EL (cell line): ENCODE results near the gene TPI1.
A peak's percentile ranks its signal among the peaks of the same experiment; 100 is the strongest.

Experiments
- DNase-seq: peaks from one replicate; pipeline ENCODE4 v3.0.0-alpha.2; 2016

TPI1 gene

DNA sequence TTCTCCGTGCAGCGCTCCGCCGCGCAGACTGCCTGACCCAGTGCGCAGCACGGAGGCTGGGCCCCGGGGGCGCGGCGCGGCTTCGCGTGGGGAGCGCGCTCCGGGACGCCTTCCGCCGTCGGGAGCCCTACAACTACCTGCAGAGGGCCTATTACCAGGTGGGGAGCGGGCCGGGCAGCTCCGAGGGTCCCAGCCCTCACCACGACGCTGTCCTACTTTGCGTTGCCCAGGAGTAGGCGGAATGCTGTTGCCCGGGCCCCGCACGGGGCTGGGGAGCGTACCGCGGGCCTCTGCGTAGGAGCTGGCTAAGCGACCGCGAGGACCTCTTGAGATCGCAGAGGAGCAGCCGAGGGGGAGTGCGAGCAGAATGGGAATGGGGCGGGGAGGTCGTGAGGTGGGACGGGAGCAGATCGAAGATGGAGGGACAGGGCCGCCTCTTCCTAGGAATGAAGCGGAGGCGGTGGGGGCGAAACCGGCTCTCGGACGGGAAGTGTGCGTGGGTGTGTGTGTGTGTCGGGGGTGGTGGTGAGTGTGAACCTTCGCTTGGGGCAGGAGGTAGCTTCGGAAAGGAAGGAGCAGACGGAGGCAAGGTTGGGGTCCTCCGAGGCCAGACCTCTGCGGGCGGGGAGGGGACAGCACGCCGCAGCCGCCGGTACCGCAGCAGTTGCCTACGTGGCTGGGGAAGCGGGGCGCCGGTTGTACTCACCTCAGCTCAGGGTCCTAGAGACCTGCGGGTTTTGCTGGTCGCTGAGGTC, 38.4 kb upstream of the TPI1 start:
- peak; percentile 32 for DNase-seq

DNA sequence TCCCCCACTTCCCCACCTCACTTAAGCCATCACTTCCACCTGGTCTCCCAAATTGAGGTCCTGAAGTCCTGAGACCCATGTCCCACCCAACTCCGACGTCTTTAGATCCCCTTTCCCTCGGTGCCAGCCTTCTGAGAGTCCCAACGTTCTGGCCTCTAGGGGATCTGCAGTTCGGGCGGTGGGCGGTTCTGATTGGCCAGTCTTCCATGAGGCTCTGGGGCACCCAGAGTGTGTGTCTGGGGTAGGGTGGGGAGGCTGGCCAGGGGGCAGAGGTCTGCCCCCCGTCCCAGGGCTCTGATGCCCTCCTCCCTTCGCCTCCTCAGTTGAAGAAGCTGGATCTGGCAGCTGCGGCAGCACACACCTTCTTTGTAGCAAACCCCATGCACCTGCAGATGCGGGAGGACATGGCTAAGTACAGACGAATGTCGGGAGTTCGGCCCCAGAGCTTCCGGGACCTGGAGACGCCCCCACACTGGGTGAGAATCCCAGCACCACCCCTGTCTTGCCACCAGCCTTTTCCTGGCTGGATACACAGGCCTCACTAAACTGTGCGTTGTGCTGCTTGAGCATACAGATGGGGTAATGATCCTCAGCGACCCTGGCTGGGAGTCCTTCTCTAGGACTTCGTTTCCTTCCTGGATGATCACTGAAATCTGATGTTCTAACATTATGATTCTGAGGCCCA, 37.7 kb upstream of the TPI1 start:
- peak; percentile 62 for DNase-seq

DNA sequence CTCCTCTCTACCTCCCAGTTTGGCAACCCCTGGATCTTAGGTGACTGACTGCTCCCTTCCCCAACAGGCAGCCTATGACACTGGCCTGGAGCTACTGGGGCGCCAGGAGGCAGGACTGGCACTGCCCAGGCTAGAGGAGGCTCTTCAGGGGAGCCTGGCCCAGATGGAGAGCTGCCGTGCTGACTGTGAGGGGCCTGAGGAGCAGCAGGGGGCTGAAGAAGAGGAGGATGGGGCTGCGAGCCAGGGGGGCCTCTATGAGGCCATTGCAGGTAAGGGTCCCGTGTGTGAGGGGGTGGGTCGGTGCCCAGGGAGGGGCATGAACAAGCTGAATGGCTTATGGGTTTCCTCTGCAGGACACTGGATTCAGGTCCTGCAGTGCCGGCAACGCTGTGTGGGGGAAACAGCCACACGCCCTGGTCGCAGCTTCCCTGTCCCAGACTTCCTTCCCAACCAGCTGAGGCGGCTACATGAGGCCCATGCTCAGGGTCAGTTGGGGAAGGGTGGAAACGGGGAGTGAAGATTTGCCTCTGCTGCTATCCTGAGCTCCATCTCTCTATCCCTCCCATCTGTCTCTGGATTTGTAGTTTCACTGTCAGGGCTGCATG, 36.9 kb upstream of the TPI1 start:
- no peak for DNase-seq

DNA sequence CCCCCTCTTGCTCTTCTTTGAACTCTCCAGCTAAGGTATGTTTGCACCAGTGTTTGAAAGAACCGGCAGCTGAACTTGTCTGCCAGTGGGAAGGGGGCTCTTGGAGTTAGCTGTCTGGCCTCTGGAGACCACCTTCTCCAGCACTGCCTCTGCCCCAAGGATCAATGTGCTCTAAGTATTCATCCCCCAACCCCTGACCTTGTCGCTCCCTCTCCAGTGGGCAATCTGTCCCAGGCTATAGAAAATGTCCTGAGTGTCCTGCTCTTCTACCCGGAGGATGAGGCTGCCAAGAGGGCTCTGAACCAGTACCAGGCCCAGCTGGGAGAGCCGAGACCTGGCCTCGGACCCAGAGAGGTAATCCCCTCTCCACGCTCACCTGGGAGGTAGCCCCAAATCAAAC, 36.3 kb upstream of the TPI1 start:
- DNase-seq, result no peak

GRCh38 chr12:6831450-6831995, 35.8 kb upstream of the TPI1 start:
- DNase-seq, result no peak

- no peak for DNase-seq
Observed at GRCh38 chr12:6832125-6832524, 35.2 kb upstream of the TPI1 start.

GRCh38 chr12:6833189-6833890, 34.0 kb upstream of the TPI1 start:
- no peak for DNase-seq

DNA sequence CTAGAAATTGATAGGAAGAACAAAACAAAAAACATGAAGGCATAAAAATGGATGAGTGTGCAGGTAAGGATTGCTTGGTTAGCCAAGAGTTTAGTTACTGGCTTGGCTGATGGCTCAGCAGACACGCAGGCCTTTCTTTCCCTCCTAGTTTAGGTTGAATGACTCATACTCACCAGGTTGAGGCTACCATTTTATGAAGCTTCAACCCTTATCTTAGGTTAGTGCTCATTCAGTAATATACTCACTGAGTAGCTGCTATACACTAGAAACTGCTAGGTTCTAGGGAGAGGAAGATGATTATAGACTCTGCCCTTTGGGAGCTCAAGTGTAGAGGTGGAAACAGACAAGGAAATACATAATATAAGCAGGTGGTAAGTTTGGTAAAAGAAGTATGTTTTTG, 33.1 kb upstream of the TPI1 start:
- DNase-seq, result no peak

- DNase-seq, result no peak
Observed at GRCh38 chr12:6834873-6835272, 32.5 kb upstream of the TPI1 start.

GRCh38 chr12:6836851-6837250, 30.5 kb upstream of the TPI1 start:
- DNase-seq, result no peak

DNA sequence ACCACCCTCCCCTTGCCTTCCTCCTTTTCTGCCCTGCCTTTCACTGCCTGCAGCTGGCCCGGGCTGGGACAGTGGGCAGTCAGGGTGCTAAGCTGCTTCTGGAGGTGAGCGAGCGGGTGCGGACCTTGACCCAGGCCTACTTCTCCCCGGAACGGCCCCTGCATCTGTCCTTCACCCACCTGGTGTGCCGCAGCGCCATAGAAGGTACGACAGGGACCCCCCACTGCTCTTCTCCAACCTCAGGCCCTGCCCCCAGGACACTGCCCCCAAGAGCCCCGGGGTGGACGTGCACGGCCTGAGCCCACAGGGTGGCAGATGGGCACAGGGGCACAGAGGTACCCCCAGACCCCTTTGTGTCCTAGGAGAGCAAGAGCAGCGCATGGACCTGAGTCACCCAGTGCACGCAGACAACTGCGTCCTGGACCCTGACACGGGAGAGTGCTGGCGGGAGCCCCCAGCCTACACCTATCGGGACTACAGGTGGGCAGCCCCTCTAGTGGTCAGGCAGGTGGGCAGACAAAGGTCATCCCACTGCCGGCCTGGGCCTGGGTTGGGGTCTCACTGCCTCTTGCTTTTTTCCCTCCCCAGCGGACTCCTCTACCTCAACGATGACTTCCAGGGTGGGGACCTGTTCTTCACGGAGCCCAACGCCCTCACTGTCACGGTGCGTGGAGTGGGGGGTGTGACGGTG, 29.8 kb upstream of the TPI1 start:
- DNase-seq, result no peak

- DNase-seq, result no peak
Observed at GRCh38 chr12:6838854-6839253, 28.5 kb upstream of the TPI1 start.

DNA sequence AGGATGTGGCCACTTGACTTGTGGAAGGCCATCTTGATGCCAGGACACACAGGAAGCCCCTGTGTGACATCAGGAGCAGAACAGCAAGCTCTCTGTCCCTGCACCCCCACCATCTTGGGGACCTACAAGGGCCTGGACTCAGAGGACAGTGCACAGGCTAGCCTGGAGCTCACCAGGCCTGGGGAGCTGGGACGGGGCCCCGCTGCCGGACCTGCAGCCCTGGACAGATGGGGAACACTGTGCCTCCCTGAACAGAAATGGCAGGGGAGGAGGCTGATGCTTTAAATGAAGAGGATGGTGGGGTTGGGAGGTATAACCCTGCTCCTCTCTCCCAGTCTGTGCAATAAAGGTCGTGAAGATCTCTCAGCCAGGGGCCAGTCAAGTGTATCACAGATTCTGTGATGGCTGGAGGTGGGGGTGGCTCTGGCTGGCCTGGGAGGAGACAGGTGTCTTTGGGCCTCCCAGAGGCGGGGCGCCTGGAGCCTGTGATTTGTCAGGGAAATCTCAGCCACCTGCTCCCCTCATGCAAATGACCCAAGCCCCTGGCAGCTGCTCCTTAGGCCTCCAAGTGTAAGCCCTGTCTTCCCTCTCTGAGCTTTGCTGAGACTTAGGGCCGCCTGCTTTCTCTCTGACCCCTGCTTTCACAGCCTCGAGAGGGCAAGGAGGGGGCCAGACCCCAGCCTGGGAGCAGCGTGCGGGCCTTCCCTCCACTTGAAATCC, 27.7 kb upstream of the TPI1 start:
- DNase-seq, result no peak

DNA sequence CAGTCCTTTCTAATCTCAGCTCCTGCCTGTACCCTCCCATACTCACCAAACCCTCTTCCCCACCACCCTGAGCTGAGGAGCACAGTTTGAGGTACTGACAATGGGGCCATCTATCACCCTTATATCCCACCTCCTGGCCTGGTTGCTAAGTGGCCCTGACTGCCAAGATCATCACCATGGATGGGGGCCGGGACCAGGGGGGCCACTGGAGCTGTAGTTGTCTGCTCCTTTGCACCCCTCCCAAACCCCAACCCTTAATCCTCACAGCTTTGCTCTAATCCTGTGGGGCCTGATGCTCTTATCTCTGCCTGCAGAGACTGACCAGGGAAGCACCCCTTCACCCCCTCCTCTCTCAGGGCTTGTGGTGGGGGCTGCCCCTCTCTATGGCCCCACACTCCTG, 27.0 kb upstream of the TPI1 start:
- no peak for DNase-seq

DNA sequence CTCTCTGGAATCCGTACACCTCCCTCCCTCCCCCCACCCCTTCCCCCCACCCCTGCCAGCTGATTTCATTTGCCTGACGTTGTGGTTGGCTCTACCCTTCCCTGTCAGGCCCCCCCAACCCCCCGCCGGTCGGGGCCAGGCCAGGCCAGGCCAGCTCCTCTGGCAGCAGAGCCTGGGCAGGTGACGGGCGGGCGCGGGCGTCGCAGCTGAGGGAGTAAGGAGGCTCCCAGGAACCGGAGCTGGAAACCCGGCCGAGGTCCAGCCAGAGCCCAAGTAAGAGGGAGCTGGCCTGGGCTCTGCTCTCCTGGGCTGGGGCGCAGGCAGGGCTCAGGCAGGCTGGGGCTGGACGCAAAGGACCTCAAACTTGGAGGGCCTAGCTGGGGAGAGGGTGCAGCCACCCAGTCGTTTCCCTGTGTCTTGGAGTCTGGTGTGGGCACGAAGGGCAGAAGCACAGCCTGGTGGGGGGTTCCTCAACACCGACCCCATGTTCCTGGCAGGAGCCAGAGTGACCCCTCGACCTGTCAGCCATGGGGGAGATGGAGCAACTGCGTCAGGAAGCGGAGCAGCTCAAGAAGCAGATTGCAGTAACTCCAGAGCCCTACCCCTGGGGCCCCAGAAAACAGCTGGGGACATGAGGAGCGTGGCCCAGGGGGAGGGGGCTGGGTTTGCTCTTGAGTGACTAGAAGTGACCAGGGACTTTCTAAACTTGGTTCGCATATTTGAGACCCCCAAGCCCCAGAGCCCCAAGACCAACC, 26.4 kb upstream of the TPI1 start, which contains the start of gene GNB3:
Gene GNB3 (plus strand): TSS at position 165 of the 755 bp plus-strand sequence. CDS start 363 bp downstream, at position 528.
- DNase-seq, result no peak

GRCh38 chr12:6842075-6842474, 25.3 kb upstream of the TPI1 start:
- DNase-seq, result no peak

GRCh38 chr12:6843118-6843902, 24.0 kb upstream of the TPI1 start:
- no peak for DNase-seq

GRCh38 chr12:6845395-6845794, 21.9 kb upstream of the TPI1 start:
- no peak for DNase-seq

DNA sequence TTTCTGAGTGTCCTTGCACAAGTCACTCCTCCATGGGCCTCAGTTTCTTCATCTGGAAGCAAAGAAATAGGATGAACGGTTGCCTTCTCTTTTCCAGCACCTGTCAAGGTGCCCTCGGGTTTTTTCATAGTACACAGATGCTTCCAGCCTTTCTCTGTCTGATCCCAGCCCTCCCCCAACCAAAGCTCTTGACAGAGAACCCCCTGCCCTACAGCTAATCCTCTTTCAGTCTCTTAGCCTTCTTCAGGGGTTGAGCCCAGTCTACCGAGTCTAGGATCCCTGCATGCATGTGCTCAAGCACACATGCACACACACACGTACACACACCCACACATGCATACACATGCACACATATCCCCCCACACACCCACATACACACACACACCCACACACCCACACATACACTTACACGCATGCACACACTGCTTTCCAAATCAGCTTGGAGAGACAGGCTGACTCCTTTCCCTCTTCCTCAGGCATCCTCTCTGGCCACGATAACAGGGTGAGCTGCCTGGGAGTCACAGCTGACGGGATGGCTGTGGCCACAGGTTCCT, 20.9 kb upstream of the TPI1 start:
- no peak for DNase-seq

DNA sequence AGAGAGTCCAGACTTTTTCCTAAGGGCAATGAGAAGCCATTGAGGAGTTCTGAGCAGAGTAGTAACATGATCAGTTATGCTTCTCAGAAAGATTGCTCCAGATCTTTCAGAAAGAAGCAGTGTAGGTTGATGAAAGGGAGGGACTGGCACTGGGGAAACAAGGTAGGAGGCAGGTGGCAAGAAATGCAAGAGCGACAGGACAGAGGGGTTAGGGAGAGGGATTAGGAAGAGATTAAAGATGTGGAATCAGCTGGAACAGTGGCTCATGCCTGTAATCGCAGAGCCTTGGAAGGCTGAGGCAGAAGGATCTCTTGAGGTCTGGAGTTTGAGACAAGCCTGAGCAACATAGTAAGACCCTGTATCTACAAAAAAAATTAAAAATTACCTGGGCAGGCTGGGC, 19.7 kb upstream of the TPI1 start:
- no peak for DNase-seq
